Measurements from ENCODE around the gene FAU. TPM values are rescaled to one million over a fixed set of nuclear protein-coding genes. Genes with fewer than 3 reads are reported as not detected.

FAU gene
- total RNA-seq = 535 and 549 TPM in 2 replicates

DNA sequence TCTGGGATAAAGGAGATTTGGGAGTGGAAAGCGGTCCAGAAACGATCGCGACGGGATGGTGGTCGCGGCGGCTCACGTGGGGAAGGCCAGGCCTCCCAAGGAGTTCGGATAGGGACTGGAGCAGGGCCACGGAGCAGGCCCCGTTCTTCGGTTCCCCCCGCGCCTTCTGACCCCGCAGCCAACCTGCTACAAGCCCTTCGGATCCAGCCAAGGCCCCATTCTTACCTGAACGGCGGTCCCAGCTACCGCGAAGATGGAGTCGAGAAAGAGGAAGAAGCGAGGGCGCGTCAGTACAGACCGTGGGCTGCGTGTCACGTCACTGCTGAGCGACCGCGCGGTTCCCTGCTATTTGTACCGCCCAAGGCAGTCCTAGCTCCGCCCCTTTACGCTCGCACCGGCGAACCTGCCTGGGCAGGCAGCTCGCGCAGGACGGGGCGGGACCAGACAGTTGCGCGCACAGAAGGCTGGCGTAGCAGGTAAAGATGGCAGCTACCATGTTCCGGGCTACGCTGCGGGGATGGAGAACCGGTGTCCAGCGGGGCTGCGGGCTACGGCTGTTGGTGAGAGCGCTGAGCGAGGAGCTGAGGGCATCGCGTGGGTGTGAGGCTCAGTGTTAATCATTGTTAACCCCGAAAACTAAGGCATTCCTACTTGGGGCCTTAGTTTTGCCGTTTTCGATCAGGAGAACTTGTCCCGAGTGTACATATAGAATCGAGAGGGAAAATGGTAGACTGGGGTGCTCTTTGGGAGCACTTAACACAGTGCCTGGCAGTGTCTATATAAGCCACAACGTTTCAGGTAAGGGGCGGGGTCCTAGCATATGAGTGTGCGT, at the start of gene FAU, which contains the start of gene MRPL49:
FAU (minus strand) TSS at position 270 of the 832 bp plus-strand sequence. CDS start 321 bp downstream, outside the sequence.
MRPL49 (plus strand) TSS at position 457 of the 832 bp plus-strand sequence; CDS start at position 483, 26 bp downstream.

DNA sequence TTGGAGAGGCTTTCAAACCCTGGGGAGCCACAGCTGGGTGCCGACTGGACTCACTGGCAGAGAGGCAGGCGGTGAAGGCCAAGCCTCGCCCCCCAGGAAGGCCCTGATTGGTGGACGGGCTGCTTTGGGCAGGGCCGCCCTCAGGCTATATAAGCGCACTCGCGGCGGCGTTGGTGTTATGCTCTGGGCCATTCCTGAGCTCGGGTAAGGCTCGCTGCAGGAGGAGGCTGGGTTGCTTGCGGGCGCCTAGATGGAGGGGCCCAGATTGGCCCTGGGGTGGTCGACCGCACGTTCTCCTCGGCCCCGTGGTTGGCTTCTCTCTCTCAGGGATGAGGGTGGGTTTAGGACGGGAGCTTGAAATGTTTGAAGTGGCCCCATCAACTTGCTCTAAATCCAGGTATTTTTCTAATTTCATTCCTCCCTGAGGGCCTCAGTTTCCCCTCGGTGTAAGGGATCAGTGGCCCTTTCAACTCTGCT, 48.2 kb upstream of the FAU start, which contains the start of gene SPDYC:
SPDYC (plus strand) TSS at position 176 of the 477 bp plus-strand sequence. CDS start 1,125 bp downstream, outside the sequence.

DNA sequence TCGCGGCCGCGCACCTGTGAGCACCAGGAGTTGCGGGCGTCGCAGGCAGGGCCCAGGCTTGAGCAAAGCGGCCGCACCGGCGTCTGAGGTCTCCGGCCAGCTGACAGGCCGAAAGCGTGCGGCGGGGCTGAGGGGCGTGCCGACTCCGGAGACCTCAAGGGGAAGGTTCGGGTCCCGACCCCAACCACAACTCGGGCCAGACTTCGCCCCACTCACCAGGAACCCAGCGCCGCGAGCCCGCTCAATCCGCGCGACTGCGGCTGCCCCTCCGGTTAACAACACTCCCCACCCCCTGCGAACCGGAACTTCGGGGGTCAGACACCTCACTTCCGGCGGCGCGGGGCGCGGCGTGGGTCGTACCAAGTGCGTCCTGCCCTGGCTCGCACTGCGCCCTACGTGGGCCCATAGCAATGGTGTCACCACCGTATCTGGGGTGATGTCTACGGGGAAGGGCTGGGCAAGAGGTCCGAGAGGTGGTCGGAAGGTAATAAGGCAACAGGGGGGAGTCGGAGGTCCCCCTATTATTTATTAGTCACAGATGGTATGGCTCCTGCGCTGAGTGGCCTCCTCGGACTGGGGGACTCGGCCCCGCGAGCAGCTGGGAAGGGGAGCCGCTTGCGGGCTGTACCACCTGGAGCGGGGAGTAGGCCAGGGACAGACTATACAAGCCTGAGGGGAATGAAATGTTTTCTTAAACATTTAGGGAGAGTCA, 12.5 kb upstream of the FAU start, which contains the start of gene SYVN1:
SYVN1 (minus strand) TSS at position 280 of the 712 bp plus-strand sequence. CDS start 918 bp downstream, outside the sequence.

DNA sequence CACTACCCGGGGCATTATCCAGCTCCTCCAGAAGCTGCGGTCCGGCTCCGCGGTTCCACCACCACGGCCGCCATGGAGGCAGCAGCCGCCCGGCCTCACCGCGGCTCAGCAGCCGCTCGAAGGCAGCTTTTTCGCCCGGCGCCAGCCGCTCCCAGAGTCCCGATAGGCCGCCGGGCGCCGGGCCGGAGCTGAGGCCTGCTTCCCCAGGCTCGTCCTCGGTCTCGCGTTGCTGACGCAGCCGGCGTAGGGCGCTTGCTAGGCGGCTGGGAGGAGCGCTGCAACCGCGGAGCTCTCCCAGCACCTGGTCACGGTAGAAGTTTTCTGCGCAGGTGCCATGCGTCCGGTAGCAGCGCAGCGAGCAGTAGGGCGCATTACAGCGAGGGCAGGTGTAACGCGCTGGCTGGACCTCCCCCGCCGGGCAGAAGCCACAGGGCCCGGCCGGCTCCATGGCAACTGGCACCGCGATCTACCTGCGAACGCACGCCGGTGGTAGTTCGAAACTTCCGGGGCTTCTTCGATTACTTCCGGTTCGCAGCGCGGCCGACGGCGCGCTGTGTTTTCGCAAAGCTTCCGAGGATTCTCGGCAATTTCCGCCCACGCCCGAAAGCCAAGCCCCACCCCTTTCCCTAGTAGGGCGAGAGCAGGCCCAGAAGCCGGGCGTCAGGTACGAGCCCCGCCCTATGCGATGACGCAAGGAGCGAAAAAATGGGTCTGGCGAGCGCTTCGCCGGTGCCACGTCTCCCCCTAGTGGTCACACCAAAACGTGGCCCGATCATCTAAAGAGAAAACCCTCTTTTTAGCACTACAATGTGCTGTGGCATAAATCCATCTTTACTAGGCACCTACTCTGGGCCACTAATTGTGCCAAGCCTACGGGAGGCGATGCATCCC, 4.5 kb downstream of the FAU start, which contains the start of gene ZNHIT2:
ZNHIT2 (minus strand) TSS at position 496 of the 891 bp plus-strand sequence; CDS start at position 448, 48 bp downstream.

DNA sequence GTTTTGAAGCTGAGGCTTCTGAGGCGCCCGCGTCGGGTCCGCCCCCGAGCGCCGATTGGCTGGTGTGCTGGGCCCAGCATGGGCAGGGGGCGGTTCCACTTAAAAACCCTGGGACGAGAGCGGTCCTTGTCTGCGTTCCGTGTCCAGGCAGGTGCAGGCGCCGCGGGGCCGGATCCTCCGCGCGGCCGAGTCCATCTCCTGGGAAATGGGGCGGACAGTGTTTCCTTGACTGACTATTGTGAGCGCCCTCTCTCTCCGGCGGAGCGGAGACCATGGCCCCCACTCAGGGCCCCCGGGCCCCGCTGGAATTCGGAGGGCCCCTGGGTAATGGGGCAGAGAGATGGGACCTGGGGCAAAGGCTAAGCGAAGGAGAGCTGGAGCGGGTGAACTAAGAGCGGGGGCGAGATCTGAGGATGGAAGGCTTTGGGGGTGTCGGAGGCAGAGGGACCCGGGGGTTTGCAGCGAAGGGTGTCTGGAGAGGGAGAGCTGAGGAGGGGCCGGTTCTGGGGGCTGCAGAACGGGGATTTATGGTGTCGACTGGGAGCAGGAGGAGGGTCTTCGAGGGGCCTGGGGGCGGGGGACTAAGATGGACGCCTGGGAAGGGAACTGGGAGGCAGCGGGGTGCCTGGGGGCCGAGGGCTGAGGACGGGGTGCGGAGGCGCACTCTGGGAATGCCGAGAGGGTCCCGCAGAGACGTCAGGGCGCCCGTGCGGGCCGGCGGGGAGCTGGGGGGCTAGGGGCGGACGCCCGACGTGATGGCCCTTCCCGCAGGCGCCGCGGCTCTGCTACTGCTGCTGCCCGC, 10.0 kb downstream of the FAU start, which contains the start of gene TM7SF2:
TM7SF2 (plus strand) TSS at position 129 of the 802 bp plus-strand sequence; CDS start at position 273, 144 bp downstream.

DNA sequence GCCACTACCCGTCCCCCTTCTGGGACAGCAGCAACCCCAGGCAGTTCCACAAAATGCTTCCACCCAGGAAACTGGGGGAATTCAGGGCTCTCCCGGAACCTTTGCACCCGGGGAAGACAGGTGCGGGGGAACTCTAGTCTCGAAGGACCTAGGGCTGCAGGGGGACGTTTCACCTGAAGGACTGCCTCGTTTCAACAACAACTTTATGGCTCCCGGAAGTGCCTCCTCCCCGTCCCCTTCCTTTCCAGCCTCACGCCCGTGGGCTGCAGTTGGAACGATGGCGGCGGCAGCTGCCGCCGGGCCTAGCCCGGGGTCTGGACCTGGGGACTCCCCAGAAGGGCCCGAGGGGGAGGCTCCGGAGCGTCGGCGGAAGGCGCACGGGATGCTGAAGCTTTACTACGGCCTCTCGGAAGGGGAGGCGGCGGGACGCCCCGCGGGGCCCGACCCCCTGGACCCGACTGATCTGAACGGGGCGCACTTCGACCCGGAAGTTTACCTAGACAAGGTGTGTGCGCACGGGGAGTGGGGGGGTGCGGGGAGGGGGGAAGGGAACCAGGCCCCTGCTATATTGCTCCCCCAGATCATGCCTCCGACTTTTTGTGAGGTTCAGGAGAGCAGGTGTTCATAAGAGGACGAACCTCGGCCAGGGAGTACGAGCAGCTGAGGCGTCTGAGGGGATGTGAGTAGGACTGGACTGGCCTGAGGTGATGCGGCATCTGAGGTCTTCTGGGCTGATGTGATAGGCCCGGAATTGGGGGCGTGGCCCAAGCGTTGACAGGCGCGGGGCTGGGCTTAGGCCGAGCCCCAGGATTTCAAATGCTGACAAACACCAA, 25.7 kb downstream of the FAU start, which contains the start of gene VPS51:
VPS51 (plus strand) TSS at position 241 of the 833 bp plus-strand sequence; CDS start at position 278, 37 bp downstream.

DNA sequence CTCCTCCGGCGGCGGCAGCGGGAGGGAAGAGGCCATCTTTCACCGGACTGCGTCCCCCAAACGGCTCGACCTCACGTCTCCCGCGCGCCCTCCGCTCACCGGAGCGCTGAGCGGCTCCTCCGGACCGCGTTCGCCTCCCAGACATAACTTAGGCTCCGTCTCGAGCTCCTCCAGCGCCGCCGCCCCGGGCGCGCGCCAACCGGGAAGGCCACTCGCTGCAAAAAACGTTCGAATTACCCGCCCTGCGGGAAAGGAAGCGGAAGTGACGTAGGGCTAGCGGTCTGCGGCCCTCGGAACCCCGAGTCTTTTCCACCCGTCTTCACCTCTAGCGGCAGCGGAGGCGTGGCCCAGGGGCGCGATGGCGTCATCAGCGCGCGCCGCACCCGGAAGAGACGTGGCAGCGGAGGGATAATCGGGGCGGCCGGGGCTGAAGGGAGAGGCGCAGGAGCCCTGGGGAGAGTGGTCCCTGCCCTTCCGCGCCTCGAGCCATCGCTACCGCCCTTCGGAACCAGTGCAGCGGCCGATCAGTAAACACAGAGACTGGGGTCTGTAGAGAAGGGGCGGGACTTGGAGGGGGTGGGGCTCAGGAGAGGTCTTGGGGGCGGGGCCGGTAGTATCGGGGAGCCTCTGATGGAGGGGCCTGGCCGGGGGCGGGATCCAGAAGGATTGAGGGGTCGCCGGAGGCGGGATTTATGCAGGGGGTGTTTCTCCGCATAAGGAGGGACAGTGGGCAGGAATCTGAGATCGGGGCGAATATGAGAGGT, 37.9 kb downstream of the FAU start, which contains the start of the genes CDCA5 and ZFPL1:
CDCA5 (minus strand) TSS at position 207 of the 764 bp plus-strand sequence; CDS start at position 145, 62 bp downstream.
ZFPL1 (plus strand) TSS at position 389 of the 764 bp plus-strand sequence. CDS start 477 bp downstream, outside the sequence.

Other genes with a start within 250 kb of the FAU start
- gene EHD1, start 243.5 kb downstream of the FAU start, total RNA-seq = 99.0 and 121 TPM in 2 replicates
- gene ATG2A, start 204.9 kb downstream of the FAU start, total RNA-seq = 8.3 and 11.4 TPM in 2 replicates
- 5.6 and 14.5 TPM in 2 replicates for gene PPP2R5B, start 197.4 kb downstream of the FAU start, total RNA-seq
- gene GPHA2, start 186.2 kb downstream of the FAU start, total RNA-seq = not detected in 2 replicates
- not detected in 2 replicates for gene MAJIN, start 150.0 kb downstream of the FAU start, total RNA-seq
- gene BATF2, start 125.2 kb downstream of the FAU start, total RNA-seq = 0.36 and 0.75 TPM in 2 replicates
- gene ARL2, start 108.0 kb downstream of the FAU start, total RNA-seq = 88.1 and 122 TPM in 2 replicates
- gene SNX15, start 94.7 kb downstream of the FAU start, total RNA-seq = 11.2 and 14.8 TPM in 2 replicates
- 9.9 and 11.4 TPM in 2 replicates for gene SAC3D1, start 80.9 kb downstream of the FAU start, total RNA-seq
- gene NAALADL1, start 63.6 kb downstream of the FAU start, total RNA-seq = 6.1 and 12.3 TPM in 2 replicates
- 4.2 and 7.7 TPM in 2 replicates for gene CDCA5, start 38.1 kb downstream of the FAU start, total RNA-seq
- 25.0 and 28.2 TPM in 2 replicates for gene ZFPL1, start 37.9 kb downstream of the FAU start, total RNA-seq
- gene VPS51, start 25.9 kb downstream of the FAU start, total RNA-seq = 193 and 216 TPM in 2 replicates
- gene TM7SF2, start 10.3 kb downstream of the FAU start, total RNA-seq = 8.0 and 10.9 TPM in 2 replicates
- gene ZNHIT2, start 4.4 kb downstream of the FAU start, total RNA-seq = 7.1 and 9.4 TPM in 2 replicates
- 31.3 and 37.8 TPM in 2 replicates for gene MRPL49, start 187 bp upstream of the FAU start, total RNA-seq
- 5.5 and 12.2 TPM in 2 replicates for gene SYVN1, start 12.4 kb upstream of the FAU start, total RNA-seq
- gene SPDYC, start 48.1 kb upstream of the FAU start, total RNA-seq = not detected in 2 replicates
- 81.0 and 91.3 TPM in 2 replicates for gene CAPN1, start 59.8 kb upstream of the FAU start, total RNA-seq
- gene POLA2, start 139.8 kb upstream of the FAU start, total RNA-seq = 5.9 and 6.7 TPM in 2 replicates
- 17.4 and 19.1 TPM in 2 replicates for gene CDC42EP2, start 192.7 kb upstream of the FAU start, total RNA-seq
- gene DPF2, start 211.7 kb upstream of the FAU start, total RNA-seq = 24.2 and 27.9 TPM in 2 replicates
- 0.09 and 0.27 TPM in 2 replicates for gene TIGD3, start 232.6 kb upstream of the FAU start, total RNA-seq

Data from endothelial cell of coronary artery (primary cell).